ENCODE measurements around the gene AP3B1.

The AP3B1 gene

DNA sequence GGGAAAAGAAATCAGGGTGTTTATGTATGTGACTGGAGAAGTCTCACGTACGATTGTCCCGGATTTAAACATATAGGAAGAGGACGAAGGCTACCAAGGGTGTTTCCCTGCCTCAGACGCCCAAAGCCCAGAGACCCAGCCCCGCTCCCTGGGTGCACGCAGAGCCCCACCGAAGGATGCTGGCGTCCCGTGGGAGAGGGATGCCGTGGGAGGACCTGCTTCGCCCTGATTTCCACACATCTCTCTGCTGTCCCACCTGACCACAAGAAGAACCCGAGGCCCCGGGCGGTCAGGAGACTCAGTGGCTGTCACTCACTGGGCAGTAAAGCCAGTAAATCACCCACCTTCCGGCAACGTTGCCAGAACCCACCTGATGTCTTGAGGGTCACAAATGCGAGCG lies 306.5 kb downstream of the AP3B1 start:
- no peak overlapping the region for H4K12ac ChIP-seq (ENCODE audit: low read depth, low read length)
- no CpG with 5 or more reads among the region's 19 CpGs for WGBS (ENCODE audit: extremely low coverage, insufficient coverage, insufficient read length)
- H3K4me1 ChIP-seq (ENCODE audit: control insufficient read depth in 1 of 2, insufficient read depth in 2 of 2, low read length in 2 of 2): peaks cover 8 to 9% of the 10 kb centered on the region in 2 experiments
- H3K9ac ChIP-seq (ENCODE audit: low read length): no peak overlapping the region
- H3K27ac ChIP-seq (ENCODE audit: low read depth, low read length): no peak overlapping the region
- no peak overlapping the region for H2AK5ac ChIP-seq (ENCODE audit: low read length)
- no peaks in the 10 kb centered on the region for H3K79me2 ChIP-seq (ENCODE audit: control insufficient read depth, insufficient read depth, low read length, poor library complexity)
- no peak overlapping the region for H4K91ac ChIP-seq (ENCODE audit: low read depth, low read length)
- H2BK12ac ChIP-seq (ENCODE audit: low read length): no peak overlapping the region
- H3K79me1 ChIP-seq (ENCODE audit: low read length): no peaks in the 10 kb centered on the region
- H3K4me2 ChIP-seq (ENCODE audit: low read length): no peak overlapping the region
- no peak overlapping the region for H3K4ac ChIP-seq (ENCODE audit: low read depth, low read length)
- H3K9me3 ChIP-seq (ENCODE audit: insufficient read depth, low read depth, low read length): no peaks in the 10 kb centered on the region
- no peaks in the 10 kb centered on the region for H3K27me3 ChIP-seq (ENCODE audit: insufficient read depth, low read length)
- no peak overlapping the region for H2BK5ac ChIP-seq (ENCODE audit: low read depth, low read length, poor library complexity)
- H3K18ac ChIP-seq (ENCODE audit: low read length): no peak overlapping the region
- H3K36me3 ChIP-seq (ENCODE audit: control insufficient read depth in 1 of 2, insufficient read depth in 2 of 2, low read length in 2 of 2): no peaks in the 10 kb centered on the region
- H2BK120ac ChIP-seq (ENCODE audit: insufficient read depth, low read length, poor library complexity): no peak overlapping the region
- H2AFZ ChIP-seq (ENCODE audit: insufficient read depth, low read length, poor library complexity): no peak overlapping the region
- no peak overlapping the region for H4K8ac ChIP-seq (ENCODE audit: low read depth, low read length)
- no peak overlapping the region for H3K4me3 ChIP-seq (ENCODE audit: low read depth, low read length)
- H3K23ac ChIP-seq (ENCODE audit: low read length): no peak overlapping the region
- DNase-seq: no peak
- H3K14ac ChIP-seq (ENCODE audit: low read length): no peak overlapping the region

DNA sequence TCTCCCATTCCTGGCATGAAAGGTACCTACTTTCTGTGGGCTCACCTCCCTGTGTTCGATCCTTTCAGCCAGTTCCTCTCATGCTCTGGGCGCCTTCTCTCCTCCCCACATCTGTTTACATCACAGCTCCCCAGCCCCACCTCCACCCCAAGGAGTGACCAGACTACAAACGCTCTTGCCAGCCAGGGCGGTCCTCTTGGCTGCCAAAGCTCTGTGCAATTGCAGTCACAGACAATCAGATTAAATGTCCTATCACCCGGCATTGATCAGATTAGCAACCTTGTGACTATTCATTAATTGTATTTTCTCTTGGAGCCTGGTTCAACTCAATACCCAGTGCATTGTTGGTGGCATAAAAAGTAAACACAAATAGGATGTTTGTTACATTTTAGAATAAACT lies 307.2 kb downstream of the AP3B1 start:
- no peak overlapping the region for H3K18ac ChIP-seq (ENCODE audit: low read length)
- no peak overlapping the region for H3K4ac ChIP-seq (ENCODE audit: low read depth, low read length)
- H3K27me3 ChIP-seq (ENCODE audit: insufficient read depth, low read length): no peaks in the 10 kb centered on the region
- no peak overlapping the region for H3K4me2 ChIP-seq (ENCODE audit: low read length)
- DNase-seq: no peak
- no peak overlapping the region for H4K91ac ChIP-seq (ENCODE audit: low read depth, low read length)
- H4K12ac ChIP-seq (ENCODE audit: low read depth, low read length): no peak overlapping the region
- no peak overlapping the region for H3K14ac ChIP-seq (ENCODE audit: low read length)
- no peak overlapping the region for H3K27ac ChIP-seq (ENCODE audit: low read depth, low read length)
- H3K79me1 ChIP-seq (ENCODE audit: low read length): no peaks in the 10 kb centered on the region
- H2AK5ac ChIP-seq (ENCODE audit: low read length): no peak overlapping the region
- WGBS (ENCODE audit: extremely low coverage, insufficient coverage, insufficient read length): no CpG with 5 or more reads among the region's 5 CpGs
- no peak overlapping the region for H2BK120ac ChIP-seq (ENCODE audit: insufficient read depth, low read length, poor library complexity)
- no peak overlapping the region for H3K23ac ChIP-seq (ENCODE audit: low read length)
- H3K4me1 ChIP-seq (ENCODE audit: control insufficient read depth in 1 of 2, insufficient read depth in 2 of 2, low read length in 2 of 2): peaks cover 8 to 9% of the 10 kb centered on the region in 2 experiments
- no peaks in the 10 kb centered on the region for H3K36me3 ChIP-seq (ENCODE audit: control insufficient read depth in 1 of 2, insufficient read depth in 2 of 2, low read length in 2 of 2)
- H2AFZ ChIP-seq (ENCODE audit: insufficient read depth, low read length, poor library complexity): no peak overlapping the region
- H3K4me3 ChIP-seq (ENCODE audit: low read depth, low read length): no peak overlapping the region
- H3K79me2 ChIP-seq (ENCODE audit: control insufficient read depth, insufficient read depth, low read length, poor library complexity): no peaks in the 10 kb centered on the region
- no peak overlapping the region for H2BK12ac ChIP-seq (ENCODE audit: low read length)
- no peak overlapping the region for H3K9ac ChIP-seq (ENCODE audit: low read length)
- no peaks in the 10 kb centered on the region for H3K9me3 ChIP-seq (ENCODE audit: insufficient read depth, low read depth, low read length)
- no peak overlapping the region for H4K8ac ChIP-seq (ENCODE audit: low read depth, low read length)
- H2BK5ac ChIP-seq (ENCODE audit: low read depth, low read length, poor library complexity): no peak overlapping the region

DNA sequence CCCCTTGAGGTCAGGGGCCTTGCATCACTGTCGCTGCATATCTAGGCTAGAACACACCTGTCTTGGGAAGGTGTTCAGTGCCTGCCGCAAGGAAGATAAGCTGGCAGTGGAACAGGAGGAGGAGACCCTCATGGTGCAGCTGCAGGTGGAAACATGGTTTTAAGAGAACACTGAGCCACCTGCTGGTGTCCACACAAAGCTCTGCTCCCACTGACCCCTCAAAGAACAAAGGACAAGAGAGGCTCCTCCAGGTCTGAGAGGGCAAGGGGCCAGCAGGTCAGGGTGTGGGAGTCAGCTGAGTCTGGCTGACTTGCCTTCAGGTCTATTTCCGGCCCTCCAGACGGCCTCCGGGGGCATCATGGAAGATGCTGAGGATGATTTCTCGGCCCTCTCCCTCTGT lies 308.2 kb downstream of the AP3B1 start:
- Histone ChIP-seq H3K9me3 (ENCODE audit: insufficient read depth, low read depth, low read length) (no peaks in the 10 kb centered on the region), H3K14ac (ENCODE audit: low read length) (no peak overlapping the region), H3K4me2 (ENCODE audit: low read length) (no peak overlapping the region), H3K4me3 (ENCODE audit: low read depth, low read length) (no peak overlapping the region), H3K79me2 (ENCODE audit: control insufficient read depth, insufficient read depth, low read length, poor library complexity) (no peaks in the 10 kb centered on the region), H4K8ac (ENCODE audit: low read depth, low read length) (no peak overlapping the region), H3K4ac (ENCODE audit: low read depth, low read length) (no peak overlapping the region), H3K4me1 (ENCODE audit: control insufficient read depth in 1 of 2, insufficient read depth in 2 of 2, low read length in 2 of 2) (peaks cover 8 to 9% of the 10 kb centered on the region in 2 experiments), H3K18ac (ENCODE audit: low read length) (no peak overlapping the region), H3K9ac (ENCODE audit: low read length) (no peak overlapping the region), H2BK5ac (ENCODE audit: low read depth, low read length, poor library complexity) (no peak overlapping the region), H3K27me3 (ENCODE audit: insufficient read depth, low read length) (no peaks in the 10 kb centered on the region), H3K27ac (ENCODE audit: low read depth, low read length) (no peak overlapping the region), H3K36me3 (ENCODE audit: control insufficient read depth in 1 of 2, insufficient read depth in 2 of 2, low read length in 2 of 2) (no peaks in the 10 kb centered on the region), H2BK12ac (ENCODE audit: low read length) (no peak overlapping the region), H4K91ac (ENCODE audit: low read depth, low read length) (no peak overlapping the region), H2AFZ (ENCODE audit: insufficient read depth, low read length, poor library complexity) (no peak overlapping the region), H2AK5ac (ENCODE audit: low read length) (no peak overlapping the region), H2BK120ac (ENCODE audit: insufficient read depth, low read length, poor library complexity) (no peak overlapping the region), H4K12ac (ENCODE audit: low read depth, low read length) (no peak overlapping the region), H3K79me1 (ENCODE audit: low read length) (no peaks in the 10 kb centered on the region), H3K23ac (ENCODE audit: low read length) (no peak overlapping the region)
- no peak for DNase-seq
- WGBS (ENCODE audit: extremely low coverage, insufficient coverage, insufficient read length): no CpG with 5 or more reads among the region's 6 CpGs

DNA sequence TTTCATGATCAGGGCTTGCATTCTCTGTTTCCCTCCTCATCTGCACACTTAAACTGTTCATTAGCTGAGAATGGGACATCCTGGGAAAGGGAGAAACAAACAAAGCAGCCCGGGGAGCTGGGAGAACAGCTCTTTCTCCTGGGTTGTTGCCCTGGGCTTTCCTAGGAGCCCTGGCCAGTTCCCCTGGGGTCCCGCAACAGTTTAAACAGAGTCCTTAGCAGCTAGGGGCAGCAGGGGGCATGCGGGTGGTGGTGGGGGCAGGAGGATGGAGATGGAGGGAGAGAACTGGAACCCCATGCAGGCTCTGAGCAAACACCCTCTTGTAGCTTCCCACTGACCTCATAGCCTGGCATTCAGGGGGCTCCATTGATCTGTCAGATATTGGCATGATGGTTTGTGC lies 309.3 kb downstream of the AP3B1 start:
- H3K4me3 ChIP-seq (ENCODE audit: low read depth, low read length): no peak overlapping the region
- no peak for DNase-seq
- no peak overlapping the region for H3K14ac ChIP-seq (ENCODE audit: low read length)
- no peak overlapping the region for H2BK120ac ChIP-seq (ENCODE audit: insufficient read depth, low read length, poor library complexity)
- H3K9ac ChIP-seq (ENCODE audit: low read length): no peak overlapping the region
- no peak overlapping the region for H2BK5ac ChIP-seq (ENCODE audit: low read depth, low read length, poor library complexity)
- no peak overlapping the region for H4K12ac ChIP-seq (ENCODE audit: low read depth, low read length)
- H3K4me2 ChIP-seq (ENCODE audit: low read length): no peak overlapping the region
- no peak overlapping the region for H3K23ac ChIP-seq (ENCODE audit: low read length)
- H3K4me1 ChIP-seq (ENCODE audit: control insufficient read depth in 1 of 2, insufficient read depth in 2 of 2, low read length in 2 of 2): peaks cover 8 to 9% of the 10 kb centered on the region in 2 experiments
- no CpG with 5 or more reads among the region's 3 CpGs for WGBS (ENCODE audit: extremely low coverage, insufficient coverage, insufficient read length)
- H3K4ac ChIP-seq (ENCODE audit: low read depth, low read length): no peak overlapping the region
- H3K79me1 ChIP-seq (ENCODE audit: low read length): no peaks in the 10 kb centered on the region
- H2AFZ ChIP-seq (ENCODE audit: insufficient read depth, low read length, poor library complexity): no peak overlapping the region
- H3K27ac ChIP-seq (ENCODE audit: low read depth, low read length): no peak overlapping the region
- H3K79me2 ChIP-seq (ENCODE audit: control insufficient read depth, insufficient read depth, low read length, poor library complexity): no peaks in the 10 kb centered on the region
- no peaks in the 10 kb centered on the region for H3K36me3 ChIP-seq (ENCODE audit: control insufficient read depth in 1 of 2, insufficient read depth in 2 of 2, low read length in 2 of 2)
- no peaks in the 10 kb centered on the region for H3K9me3 ChIP-seq (ENCODE audit: insufficient read depth, low read depth, low read length)
- H4K91ac ChIP-seq (ENCODE audit: low read depth, low read length): no peak overlapping the region
- H3K18ac ChIP-seq (ENCODE audit: low read length): no peak overlapping the region
- H2BK12ac ChIP-seq (ENCODE audit: low read length): no peak overlapping the region
- H2AK5ac ChIP-seq (ENCODE audit: low read length): no peak overlapping the region
- no peak overlapping the region for H4K8ac ChIP-seq (ENCODE audit: low read depth, low read length)
- H3K27me3 ChIP-seq (ENCODE audit: insufficient read depth, low read length): no peaks in the 10 kb centered on the region
